Measurements from ENCODE around the gene CEP290.
"Not testable (repeated sequence)": the region's sequence is repeated elsewhere in the genome, so short reads cannot be mapped to it uniquely, and the experiment has no call there.

The CEP290 gene

GRCh38 chr12:88044035-88044434, 97.9 kb downstream of the CEP290 start:
- no peak for DNase-seq (ENCODE audit: low read depth in 3 of 3, low spot score in 1 of 3)

- no peak for DNase-seq (ENCODE audit: low read depth in 3 of 3, low spot score in 1 of 3)
Observed at GRCh38 chr12:88037770-88038169, 104.1 kb downstream of the CEP290 start.

- DNase-seq (ENCODE audit: low read depth in 3 of 3, low spot score in 1 of 3) = no peak
Observed at GRCh38 chr12:88036353-88036965, 105.4 kb downstream of the CEP290 start.

- DNase-seq (ENCODE audit: low read depth in 3 of 3, low spot score in 1 of 3) = no peak
Observed at GRCh38 chr12:88035907-88036289, 106.0 kb downstream of the CEP290 start.

- peak; percentile 49 to 80 (median 64) for DNase-seq (ENCODE audit: low read depth in 3 of 3, low spot score in 1 of 3)
Observed at GRCh38 chr12:88035271-88035906, 106.5 kb downstream of the CEP290 start.

GRCh38 chr12:88031161-88031560, 110.7 kb downstream of the CEP290 start:
- DNase-seq (ENCODE audit: low read depth in 3 of 3, low spot score in 1 of 3) = not testable (repeated sequence)

- no peak for DNase-seq (ENCODE audit: low read depth in 3 of 3, low spot score in 1 of 3)
Observed at GRCh38 chr12:88029093-88029665, 112.7 kb downstream of the CEP290 start, which contains the start of gene C12orf50. TSS of gene C12orf50 (minus strand) at chr12:88029401. CDS start at chr12:88026962, 2,439 bp downstream.

- no peak for DNase-seq (ENCODE audit: low read depth in 3 of 3, low spot score in 1 of 3)
Observed at GRCh38 chr12:88026196-88026595, 115.7 kb downstream of the CEP290 start.

GRCh38 chr12:88017964-88018363, 123.9 kb downstream of the CEP290 start:
- DNase-seq (ENCODE audit: low read depth in 3 of 3, low spot score in 1 of 3) = no peak

- DNase-seq (ENCODE audit: low read depth in 3 of 3, low spot score in 1 of 3) = no peak
Observed at GRCh38 chr12:88015825-88016224, 126.1 kb downstream of the CEP290 start.

GRCh38 chr12:88011755-88012154, 130.1 kb downstream of the CEP290 start:
- no peak for DNase-seq (ENCODE audit: low read depth in 3 of 3, low spot score in 1 of 3)

GRCh38 chr12:88006351-88006750, 135.5 kb downstream of the CEP290 start:
- DNase-seq (ENCODE audit: low read depth in 3 of 3, low spot score in 1 of 3) = no peak

- DNase-seq (ENCODE audit: low read depth in 3 of 3, low spot score in 1 of 3) = no peak
Observed at GRCh38 chr12:88001327-88001726, 140.6 kb downstream of the CEP290 start.

Measured in stimulated activated CD4-positive, alpha-beta T cell treated with anti-CD3 and anti-CD28 coated beads, TNF-alpha, amount 100 ng/mL, for 1 hour (primary cell).